ENCODE results near the gene XRN1.
"Not testable (repeated sequence)": the region's sequence is repeated elsewhere in the genome, so short reads cannot be mapped to it uniquely, and the experiment has no call there.

The XRN1 gene, protein sequence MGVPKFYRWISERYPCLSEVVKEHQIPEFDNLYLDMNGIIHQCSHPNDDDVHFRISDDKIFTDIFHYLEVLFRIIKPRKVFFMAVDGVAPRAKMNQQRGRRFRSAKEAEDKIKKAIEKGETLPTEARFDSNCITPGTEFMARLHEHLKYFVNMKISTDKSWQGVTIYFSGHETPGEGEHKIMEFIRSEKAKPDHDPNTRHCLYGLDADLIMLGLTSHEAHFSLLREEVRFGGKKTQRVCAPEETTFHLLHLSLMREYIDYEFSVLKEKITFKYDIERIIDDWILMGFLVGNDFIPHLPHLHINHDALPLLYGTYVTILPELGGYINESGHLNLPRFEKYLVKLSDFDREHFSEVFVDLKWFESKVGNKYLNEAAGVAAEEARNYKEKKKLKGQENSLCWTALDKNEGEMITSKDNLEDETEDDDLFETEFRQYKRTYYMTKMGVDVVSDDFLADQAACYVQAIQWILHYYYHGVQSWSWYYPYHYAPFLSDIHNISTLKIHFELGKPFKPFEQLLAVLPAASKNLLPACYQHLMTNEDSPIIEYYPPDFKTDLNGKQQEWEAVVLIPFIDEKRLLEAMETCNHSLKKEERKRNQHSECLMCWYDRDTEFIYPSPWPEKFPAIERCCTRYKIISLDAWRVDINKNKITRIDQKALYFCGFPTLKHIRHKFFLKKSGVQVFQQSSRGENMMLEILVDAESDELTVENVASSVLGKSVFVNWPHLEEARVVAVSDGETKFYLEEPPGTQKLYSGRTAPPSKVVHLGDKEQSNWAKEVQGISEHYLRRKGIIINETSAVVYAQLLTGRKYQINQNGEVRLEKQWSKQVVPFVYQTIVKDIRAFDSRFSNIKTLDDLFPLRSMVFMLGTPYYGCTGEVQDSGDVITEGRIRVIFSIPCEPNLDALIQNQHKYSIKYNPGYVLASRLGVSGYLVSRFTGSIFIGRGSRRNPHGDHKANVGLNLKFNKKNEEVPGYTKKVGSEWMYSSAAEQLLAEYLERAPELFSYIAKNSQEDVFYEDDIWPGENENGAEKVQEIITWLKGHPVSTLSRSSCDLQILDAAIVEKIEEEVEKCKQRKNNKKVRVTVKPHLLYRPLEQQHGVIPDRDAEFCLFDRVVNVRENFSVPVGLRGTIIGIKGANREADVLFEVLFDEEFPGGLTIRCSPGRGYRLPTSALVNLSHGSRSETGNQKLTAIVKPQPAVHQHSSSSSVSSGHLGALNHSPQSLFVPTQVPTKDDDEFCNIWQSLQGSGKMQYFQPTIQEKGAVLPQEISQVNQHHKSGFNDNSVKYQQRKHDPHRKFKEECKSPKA (N-terminal part only)

DNA sequence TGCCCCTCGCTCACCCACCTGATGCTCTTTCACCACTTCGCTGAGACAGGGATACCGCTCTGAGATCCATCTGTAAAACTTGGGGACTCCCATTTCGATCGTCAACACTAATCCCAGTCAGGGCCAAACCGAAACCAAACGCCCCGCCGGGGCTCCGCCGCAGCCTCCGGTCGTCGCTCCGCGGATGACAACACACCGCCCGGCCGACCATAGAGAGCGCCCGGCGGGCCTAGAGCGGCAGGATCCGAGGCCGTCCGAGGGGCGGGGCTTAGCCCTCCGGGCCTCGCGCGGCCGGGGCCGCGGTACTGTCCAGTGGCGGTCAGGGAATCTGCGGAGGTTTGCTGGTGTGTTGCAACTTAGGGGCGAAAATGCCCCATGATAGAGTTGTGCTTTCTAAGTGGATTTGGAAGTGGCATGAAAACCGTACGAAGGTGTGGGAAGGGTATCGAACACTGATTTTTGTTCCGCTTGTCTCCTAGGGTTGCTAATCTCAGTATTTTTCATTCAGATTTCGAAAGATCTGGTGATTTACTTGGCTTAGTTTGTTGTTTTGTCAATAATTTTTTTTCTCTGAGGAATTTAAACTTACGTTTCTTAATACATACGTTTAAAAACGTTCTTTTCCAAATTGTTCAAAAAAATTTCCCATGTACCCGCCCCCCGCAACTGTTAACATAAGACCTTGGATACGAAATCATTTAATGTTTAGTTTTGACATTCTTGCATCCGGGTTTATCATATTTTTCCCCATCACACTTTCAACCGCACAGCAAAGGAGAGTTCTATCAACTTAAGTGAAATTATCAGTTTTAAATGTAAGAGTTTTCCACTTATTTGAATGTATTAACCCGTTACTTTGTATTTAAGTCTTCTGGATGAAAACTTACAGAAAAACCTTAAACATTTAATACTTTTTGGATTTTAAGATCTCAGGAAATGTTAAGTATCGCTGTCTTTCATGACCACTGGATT lies at the start of gene XRN1:
TSS of gene XRN1 (minus strand) at position 186 of the 972 bp plus-strand sequence. CDS start at position 93, 93 bp downstream.
- peak; percentile 96 for DNase-seq

DNA sequence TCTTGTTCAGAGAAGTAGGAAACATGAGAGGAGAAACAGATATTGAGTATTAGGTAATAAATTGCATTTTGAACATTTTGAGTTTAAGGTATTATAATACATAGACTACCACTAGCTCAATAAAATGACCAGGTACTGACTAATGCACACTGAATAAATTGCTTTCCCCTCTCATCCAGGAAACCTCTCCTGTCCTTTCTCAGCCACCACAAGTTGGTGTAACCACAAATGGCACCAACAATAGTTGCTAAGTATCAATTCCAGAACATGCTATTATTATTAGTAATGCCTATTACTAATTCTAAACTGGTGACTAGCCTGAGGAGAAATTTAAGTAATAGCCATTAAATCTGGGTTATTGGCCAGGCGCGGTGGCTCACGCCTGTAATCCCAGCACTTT lies 47.3 kb upstream of the XRN1 start:
- no peak for DNase-seq

DNA sequence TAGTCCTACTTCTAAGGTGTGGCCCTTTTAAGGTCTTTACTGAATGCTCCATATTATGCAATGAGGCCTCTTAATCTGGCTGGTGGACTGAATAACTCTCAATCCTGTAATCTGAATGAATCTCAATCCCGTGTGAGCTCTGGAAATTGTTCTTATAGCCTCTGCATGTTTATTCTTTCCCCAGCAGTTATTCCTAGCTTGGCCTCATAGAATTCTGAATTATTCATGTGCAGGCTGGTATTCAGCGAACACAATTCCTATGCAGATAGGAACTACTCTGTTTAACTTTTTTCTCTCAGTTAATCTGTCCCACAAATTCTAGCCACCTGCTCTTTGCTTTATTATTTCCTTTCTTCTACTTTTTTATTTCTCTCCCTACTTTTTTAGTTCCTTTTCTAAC lies 44.3 kb upstream of the XRN1 start:
- no peak for DNase-seq

DNA sequence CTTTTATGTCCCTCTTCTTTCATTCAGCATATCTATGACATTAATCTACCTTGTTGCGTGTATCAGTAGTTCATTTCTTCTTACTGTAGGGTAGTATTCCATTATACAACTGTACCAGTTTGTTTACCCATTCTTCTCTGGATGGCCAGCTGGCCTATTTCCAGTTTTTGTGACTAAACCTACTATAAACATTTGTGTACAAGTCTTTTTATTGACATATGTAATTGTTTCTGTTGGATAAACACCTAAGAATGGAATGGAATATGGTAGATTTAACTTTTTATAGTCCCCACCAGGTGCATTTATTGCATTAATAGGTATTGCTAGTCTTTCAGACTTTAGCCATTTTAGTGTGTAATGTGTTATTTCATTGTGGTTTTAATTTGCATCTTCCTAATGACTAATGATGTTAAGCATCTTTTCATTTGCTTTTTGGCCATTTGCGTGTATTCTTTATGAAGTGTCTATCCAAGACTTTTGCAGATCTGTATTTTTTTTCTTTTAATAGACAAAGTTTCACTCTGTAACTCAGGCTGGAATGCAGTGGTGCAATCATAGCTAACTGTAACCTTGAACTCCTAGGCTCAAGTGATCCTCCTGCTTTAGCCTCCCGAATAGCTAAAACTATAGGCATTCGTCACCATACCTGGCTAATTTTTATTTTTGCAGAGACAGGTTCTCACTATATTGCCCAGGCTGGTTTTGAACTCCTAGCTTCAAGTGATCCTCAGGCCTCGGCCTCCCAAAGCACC lies 41.9 kb upstream of the XRN1 start:
- peak; percentile 20 for DNase-seq

DNA sequence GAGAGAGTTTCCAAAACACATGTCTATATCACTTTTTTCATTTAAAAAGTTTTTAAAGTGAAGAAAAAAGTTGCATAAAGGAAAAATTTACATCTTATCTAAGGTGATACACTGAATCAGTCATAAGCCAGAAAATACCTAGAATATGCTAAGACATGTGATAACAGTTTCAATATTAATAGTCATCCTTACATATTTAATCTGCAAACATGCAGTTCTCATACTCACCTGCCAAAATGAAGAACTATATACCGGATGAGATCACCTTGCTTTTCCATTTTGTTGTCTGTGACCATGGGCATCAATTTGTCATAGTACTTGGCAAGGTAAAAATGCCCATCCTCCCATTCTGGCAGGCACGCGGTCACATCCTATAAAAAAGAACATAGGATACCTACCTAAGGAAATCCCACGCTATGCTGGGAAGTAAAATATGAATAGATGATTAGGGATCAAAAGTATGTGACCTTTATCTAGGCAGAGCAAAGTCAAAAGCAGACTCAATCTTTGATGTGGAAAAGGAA lies 37.1 kb upstream of the XRN1 start:
- no peak for DNase-seq

DNA sequence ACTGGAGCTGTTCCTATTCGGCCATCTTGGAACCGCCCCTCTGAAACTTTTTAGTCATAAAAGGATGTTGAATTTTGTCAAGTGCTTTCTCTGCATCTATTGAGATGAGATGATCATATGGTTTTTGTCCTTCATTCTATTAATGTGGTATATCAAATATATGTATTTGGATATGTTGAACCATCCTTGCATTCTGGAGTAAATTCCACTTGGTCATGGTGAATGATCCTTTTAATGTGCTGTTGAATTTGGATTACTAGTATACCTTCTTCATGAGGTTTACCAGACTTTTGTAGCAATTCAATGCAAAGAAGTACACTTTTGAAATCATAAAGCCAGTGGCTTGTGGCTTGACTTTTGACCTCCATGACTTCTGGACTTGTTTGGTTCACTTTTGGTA lies 33.4 kb upstream of the XRN1 start:
- DNase-seq = no peak

DNA sequence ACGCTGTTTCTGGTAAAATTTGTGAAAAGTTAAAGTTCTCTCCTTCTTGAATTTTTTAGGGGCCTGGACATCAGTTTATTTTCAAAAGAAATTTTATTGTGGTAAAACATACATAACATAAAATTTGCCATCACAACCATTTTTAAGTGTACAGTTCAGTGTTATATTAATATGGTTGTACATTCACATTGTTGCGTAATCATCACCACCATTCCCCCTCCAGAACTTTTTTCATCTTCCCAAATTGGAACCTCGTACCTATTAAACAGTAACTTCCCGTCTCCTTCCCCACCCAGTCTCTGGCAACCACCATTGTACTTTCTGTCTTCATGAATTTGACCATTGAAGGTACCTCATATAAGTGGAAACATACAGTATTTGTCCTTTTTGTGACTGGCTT lies 23.0 kb upstream of the XRN1 start:
- no peak for DNase-seq

DNA sequence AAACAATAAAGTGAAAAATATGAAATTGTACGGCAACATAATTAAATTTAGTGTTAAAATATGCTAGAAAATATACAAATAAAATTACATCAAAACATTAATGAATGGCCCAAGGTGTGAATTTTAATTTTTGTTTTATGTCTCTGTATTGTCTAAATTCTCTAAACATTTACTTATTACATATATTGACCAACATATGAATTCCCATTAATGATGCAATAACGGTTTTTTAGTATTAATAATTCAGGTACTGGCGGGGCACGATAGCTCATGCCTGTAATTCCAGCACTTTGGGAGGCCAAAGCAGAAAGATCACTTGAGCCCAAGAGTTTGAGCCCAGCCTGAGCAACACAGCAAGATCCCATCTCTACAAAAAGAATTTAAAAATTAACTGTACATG lies 20.6 kb upstream of the XRN1 start:
- no peak for DNase-seq

DNA sequence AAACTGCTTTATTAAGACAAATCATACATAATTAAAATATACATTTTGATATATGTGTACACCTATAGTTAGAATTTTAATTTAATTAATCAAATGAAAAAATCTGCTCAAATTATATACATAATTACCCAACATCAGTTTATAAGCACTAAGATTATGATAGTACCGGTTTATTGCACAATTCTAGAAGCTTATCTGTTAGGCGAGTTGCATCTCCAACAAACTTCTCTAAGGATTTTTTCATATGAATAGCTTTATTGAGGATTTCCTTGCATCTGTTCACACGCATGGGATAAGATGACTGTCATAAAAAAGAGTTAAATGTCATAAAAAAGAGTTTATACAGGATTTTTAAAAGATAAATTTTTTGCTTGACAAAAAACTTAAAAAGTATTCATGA lies 19.9 kb upstream of the XRN1 start:
- no peak for DNase-seq

DNA sequence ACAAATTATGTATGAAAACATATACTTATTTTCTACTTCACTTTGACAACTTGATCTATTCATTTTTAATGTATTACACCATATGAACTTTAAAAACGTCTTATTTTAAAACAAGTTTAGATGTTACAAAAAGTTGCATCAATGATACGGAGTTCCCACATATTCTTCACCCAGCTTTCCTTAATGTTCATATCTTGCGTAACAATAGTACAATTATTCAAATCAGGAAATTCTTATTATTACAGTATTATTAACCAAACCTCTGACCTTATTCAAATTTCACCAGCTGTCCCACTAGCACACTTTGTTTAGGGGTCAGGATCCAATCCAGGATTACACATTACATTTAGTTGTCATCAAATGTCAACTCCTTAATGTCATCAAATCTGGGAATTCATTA lies 12.9 kb upstream of the XRN1 start:
- DNase-seq = no peak

DNA sequence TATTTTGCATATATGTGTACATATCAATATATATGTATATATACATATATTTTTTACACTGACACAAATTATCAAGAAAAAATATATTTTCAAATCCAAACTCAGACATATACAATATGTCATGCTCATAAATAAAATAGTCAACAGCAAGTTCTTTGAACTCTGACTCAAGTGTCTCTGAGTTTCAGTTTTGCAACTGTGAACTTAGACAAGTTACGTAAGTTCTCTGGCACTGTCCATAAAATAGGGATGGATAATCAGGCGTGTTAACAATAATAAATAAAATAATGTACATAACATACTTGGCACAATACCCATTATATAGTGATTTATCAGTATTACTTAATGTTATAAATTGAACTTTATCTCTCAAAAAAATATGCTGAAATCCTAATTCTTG lies 12.1 kb upstream of the XRN1 start:
- no peak for DNase-seq

DNA sequence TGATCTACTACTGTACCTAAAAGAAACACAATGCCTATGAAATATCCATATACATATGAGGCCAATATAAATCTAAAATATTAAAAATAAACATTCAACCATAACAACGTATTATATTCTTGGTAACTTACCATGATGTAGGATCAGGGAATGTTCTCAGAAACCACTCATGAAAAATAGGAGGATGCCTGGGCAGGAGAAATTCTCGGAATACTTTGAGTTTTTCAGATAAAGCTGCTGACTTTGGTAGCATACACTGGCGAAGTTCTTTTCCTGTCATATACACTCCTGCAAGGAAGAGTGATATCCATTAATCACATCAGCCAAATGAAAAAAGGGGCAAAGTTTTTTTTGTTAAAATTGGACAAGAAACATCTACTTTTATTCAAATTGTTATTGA lies 11.3 kb upstream of the XRN1 start:
- no peak for DNase-seq

DNA sequence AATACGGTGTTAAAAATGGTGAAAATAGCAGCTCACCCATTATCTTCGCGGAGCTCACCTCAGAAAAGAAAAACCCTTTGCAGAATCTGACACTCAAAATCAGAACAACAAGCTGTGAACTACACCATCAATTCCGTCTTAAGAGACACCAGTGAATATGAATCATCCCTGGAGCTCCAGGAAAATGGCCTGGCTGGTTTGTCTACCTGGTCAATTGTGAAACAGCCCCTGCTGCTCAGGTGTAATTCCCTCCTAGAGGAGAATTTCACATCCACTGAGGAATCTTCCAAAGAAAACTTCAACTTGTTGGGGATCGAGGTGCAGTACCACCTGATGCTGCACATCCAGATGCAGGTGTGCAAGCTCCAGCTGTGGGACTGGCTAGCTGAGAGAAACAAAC lies 3.0 kb upstream of the XRN1 start:
- DNase-seq = no peak

DNA sequence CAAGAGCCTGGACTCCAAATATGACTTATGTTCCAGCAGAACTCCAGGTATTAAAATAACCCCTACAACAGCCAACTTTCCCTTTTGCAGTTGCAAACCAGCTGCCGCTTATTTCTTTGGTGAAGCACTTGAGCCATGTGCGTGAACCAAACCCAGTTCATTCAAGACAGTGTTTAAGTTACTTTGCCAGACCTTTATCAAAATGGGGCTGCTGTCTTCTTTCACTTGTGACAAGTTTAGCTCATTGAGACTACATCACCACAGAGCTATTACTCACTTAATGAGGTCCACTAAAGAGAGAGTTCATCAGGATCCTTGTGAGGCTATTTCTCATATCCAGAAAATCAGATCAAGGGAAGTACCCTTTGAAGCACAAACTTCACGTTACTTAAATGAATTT lies 2.4 kb upstream of the XRN1 start:
- no peak for DNase-seq

DNA sequence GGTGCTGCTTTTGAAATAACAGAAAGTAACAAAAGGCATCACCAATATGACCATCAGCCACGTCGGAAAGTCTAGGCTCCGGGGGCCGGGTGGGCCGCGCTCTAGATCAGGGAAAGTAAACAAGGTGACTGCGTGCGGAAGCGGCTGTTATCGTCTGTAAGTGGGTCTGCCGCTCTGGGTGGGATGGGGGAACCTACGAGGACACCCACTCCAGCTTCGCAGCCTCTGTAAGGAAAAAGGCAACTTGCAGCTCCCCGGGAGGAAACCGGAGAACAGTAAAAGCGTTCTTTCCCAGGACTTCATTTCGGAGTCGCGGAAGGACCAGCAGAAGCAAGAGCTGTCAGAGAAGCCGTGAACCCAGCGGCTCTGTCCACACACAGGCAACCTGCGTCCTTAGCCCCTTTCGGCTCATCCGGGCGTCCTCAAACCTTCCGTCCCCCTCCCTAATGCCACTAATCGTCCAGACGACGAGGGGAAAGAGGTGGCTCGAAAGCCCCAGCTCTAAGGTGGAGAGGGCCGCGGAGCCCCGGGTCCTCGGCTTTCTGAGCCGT lies 461 bp downstream of the XRN1 start:
- DNase-seq = peak; percentile 24

DNA sequence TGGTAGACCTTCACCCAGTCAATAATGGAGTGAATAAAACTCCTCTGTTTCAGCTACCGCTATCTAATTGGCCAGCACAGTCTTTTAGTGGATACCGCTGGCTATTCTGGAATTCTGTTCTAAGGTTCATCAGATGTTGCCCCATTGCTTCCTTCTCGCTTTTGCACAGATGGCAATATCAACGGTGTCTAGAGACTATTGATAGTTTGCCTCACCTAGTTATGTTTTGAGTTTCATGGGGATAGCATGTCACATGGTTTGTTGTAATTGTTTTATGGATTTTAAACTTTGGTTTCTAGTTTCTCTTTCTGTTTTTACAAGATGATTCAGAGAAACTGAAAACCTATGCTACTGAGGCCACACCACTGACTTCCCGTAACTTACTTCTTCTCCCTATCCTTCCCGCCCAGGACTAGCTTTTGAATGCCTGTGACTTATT lies 2.0 kb downstream of the XRN1 start:
- no peak for DNase-seq

DNA sequence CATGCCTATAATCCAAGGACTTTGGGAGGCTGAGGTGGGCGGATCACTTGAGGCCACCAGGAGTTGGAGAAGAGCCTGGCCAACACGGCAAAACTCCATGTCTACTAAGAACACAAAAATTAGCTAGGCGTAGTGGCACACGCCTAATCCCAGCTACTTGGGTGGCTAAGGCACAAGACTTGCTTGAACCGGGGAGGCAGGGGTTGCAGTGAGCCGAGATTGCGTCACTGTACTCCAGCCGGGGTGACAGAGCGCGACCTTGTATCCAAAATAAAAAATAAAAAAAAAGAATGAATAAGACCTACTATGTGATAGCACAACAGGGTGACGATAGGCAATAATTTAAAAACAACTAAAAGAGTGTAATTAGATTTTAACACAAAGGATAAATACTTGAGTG lies 3.5 kb downstream of the XRN1 start:
- no peak for DNase-seq

DNA sequence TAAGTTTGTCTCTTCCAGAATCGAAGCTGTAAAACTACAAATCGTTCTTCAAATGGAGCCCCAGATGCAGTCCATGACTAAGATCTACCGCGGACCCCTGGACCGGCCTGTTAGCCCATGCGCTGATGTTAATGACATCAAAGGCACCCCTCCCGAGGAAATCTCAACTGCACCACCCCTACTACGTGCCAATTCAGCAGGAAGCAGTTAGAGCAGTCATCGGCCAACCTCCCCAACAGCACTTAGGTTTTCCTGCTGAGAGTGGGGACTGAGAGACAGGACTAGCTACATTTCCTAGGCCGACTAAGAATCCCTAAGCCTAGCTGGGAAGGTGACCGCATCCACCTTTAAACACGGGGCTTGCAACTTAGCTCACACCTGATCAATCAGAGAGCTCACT lies 4.8 kb downstream of the XRN1 start:
- DNase-seq = not testable (repeated sequence)

DNA sequence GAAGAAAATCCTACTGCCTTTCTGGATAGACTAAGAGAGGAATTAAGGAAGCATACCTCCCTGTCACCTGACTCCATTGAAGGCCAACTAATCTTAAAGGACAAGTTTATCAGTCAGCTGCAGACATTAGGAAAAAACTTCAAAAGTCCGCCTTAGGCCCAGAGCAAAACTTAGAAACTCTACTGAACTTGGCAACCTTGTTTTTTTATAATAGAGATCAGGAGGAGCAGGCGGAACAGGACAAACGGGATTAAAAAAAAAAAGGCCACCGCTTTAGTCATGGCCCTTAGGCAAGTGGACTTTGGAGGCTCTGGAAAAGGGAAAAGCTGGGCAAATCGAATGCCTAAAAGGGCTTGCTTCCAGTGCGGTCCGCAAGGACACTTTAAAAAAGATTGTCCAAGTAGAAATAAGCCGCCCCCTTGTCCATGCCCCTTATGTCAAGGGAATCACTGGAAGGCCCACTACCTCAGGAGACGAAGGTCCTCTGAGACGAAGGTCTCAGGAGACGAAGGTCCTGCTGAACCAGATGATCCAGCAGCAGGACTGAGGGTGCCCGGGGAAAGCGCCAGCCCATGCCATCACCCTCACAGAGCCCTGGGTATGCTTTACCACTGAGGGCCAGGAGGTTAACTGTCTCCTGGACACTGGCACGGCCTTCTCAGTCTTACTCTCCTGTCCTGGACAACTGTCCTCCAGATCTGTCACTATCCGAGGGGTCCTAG lies 8.2 kb downstream of the XRN1 start:
- DNase-seq = not testable (repeated sequence)

DNA sequence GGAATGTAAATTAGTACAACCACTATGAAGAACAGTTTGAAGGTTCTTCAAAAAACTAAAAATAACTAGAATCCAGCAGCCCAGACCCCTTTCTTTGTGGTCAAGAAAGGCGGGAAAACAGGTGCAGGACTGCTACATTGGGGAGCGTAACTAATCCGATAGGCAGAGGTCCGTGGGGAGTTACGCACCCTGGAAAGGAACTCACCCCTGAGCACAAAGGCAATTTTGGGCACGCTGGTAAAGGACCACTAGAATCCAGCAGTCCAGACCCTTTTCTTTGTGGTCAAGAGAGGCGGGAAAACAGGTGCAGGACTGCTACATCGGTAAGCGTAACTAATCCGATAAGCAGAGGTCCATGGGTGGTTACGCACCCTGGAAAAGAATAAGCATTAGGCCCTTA lies 9.7 kb downstream of the XRN1 start:
- DNase-seq = not testable (repeated sequence)
